Endothelial cell of umbilical vein (primary cell): ENCODE measurements around the gene P2RX3. TPM values are rescaled to one million over a fixed set of nuclear protein-coding genes. Genes with fewer than 3 reads are reported as not detected.

Experiments
- BruUV-seq: library from RNA; stranded (reverse); fragments of 400-500 nt; replicated peaks from 2 replicates; lab custom pipeline; 2021; lab: Mats Ljungman, UMichigan
- CTCF ChIA-PET: fragments of 300-600, 350-600 bp; sonication (Branson Sonifier 250); formaldehyde crosslinking; loops from one replicate; lab custom pipeline; 2021; ENCODE audit warnings: antibody characterized with exemption, inconsistent platforms; lab: Charles Lee
- POLR2A ChIA-PET: fragments of 300-600, 350-600 bp; sonication (Branson Sonifier 250); formaldehyde crosslinking; loops from one replicate; lab custom pipeline; 2021; ENCODE audit warnings: antibody characterized with exemption, inconsistent platforms; lab: Charles Lee
- DNase-seq: peaks from one replicate; pipeline ENCODE4 v3.0.0-alpha.2; 2011; ENCODE audit warnings: low read depth, low spot score
- FAIRE-seq: peaks from 2 replicates; lab custom pipeline; 2011; peaks lifted over from hg19 to GRCh38; lab: Jason Lieb, UNC
- H2AFZ ChIP-seq: 2 replicates; pipeline ENCODE4 v1.6.0; 2012; ENCODE audit warnings: low read depth, low read length, control low read depth, inconsistent platforms
- H3K27ac ChIP-seq: 2 replicates; pipeline ENCODE4 v1.5.1; 2011; ENCODE audit warnings: low read depth, mild to moderate bottlenecking, control low read depth, low read length, moderate library complexity; ENCODE audit not compliant: insufficient read depth
- H3K27me3 ChIP-seq, 2 experiments: 2 replicates each; pipeline versions ENCODE4 v1.6.0 to v1.6.1; 2011; ENCODE audit warnings: low read length in 2 of 2, mixed read lengths in 1 of 2; ENCODE audit not compliant: control insufficient read depth in 2 of 2, insufficient read depth in 2 of 2
- H3K36me3 ChIP-seq, 2 experiments: 2 replicates in 1 of 2; 3 replicates in 1 of 2; pipeline ENCODE4 v1.5.1; 2011; ENCODE audit warnings: low read length in 2 of 2, mild to moderate bottlenecking in 1 of 2, moderate library complexity in 1 of 2; ENCODE audit not compliant: control insufficient read depth in 2 of 2, insufficient read depth in 2 of 2; ENCODE audit errors: extremely low read depth in 1 of 2
- H3K4me1 ChIP-seq: 3 replicates; pipeline ENCODE4 v1.5.1; 2011; ENCODE audit warnings: mild to moderate bottlenecking, low read length; ENCODE audit not compliant: control insufficient read depth, insufficient read depth; ENCODE audit errors: extremely low read depth
- H3K4me2 ChIP-seq: 2 replicates; pipeline ENCODE4 v1.6.1; 2011; ENCODE audit warnings: low read length, control low read depth, mixed read lengths; ENCODE audit not compliant: insufficient read depth
- H3K4me3 ChIP-seq, 3 experiments: fragments of 200-600 bp in 1 of 3; sonication (generic), shearing (Covaris generic) in 1 of 3; replicated peaks in 1 of 3; 2 replicates each; pipeline ENCODE4 v1.5.1; 2011 to 2016; ENCODE audit warnings: control low read depth in 3 of 3, low read length in 3 of 3, mild to moderate bottlenecking in 2 of 3, inconsistent platforms in 1 of 3, low read depth in 1 of 3, moderate library complexity in 1 of 3; ENCODE audit not compliant: insufficient read depth in 1 of 3
- H3K79me2 ChIP-seq: 2 replicates; pipeline ENCODE4 v1.6.0; 2012; ENCODE audit warnings: low read length, inconsistent platforms; ENCODE audit not compliant: control insufficient read depth, insufficient read depth
- H3K9ac ChIP-seq: replicated peaks from 2 replicates; pipeline ENCODE3; 2011; ENCODE audit warnings: low read length, control low read depth; ENCODE audit not compliant: insufficient read depth; ENCODE audit errors: extremely low read depth
- H3K9me1 ChIP-seq: replicated peaks from 3 replicates; pipeline ENCODE4 v1.6.0; 2011; ENCODE audit warnings: mild to moderate bottlenecking, low read length; ENCODE audit not compliant: control insufficient read depth, insufficient read depth; ENCODE audit errors: extremely low read depth
- H3K9me3 ChIP-seq: replicated peaks from 2 replicates; pipeline ENCODE4 v1.5.1; 2012; ENCODE audit warnings: low read length, inconsistent platforms; ENCODE audit not compliant: control insufficient read depth, insufficient read depth
- H4K20me1 ChIP-seq: replicated peaks from 2 replicates; pipeline ENCODE3; 2011; ENCODE audit warnings: mild to moderate bottlenecking, low read length; ENCODE audit not compliant: control insufficient read depth, insufficient read depth; ENCODE audit errors: extremely low read depth
- CTCF ChIP-seq, 2 donors: IDR thresholded peaks; 1 replicate in 1 of 2; 2 replicates in 1 of 2; pipeline ENCODE4 v1.5.1; 2011; ENCODE audit warnings: low read length in 2 of 2, mild to moderate bottlenecking in 2 of 2, moderate library complexity in 2 of 2, control low read depth in 1 of 2, inconsistent platforms in 1 of 2, low read depth in 1 of 2; ENCODE audit not compliant: insufficient read depth in 1 of 2; ENCODE audit errors: extremely low read depth in 1 of 2
- EZH2 ChIP-seq: IDR thresholded peaks from 2 replicates; pipeline ENCODE4 v1.6.1; 2012; ENCODE audit warnings: borderline replicate concordance, low read depth, mild to moderate bottlenecking, moderate library complexity, low read length, inconsistent platforms; ENCODE audit not compliant: severe bottlenecking
- FOS ChIP-seq: IDR thresholded peaks from 2 replicates; pipeline ENCODE4 v1.6.1; 2011; ENCODE audit warnings: mild to moderate bottlenecking, low read length, moderate library complexity, borderline replicate concordance; ENCODE audit not compliant: insufficient read depth
- GATA2 ChIP-seq: IDR thresholded peaks from 2 replicates; pipeline ENCODE4 v1.7.0; 2011; ENCODE audit warnings: low read depth, mild to moderate bottlenecking, moderate library complexity, mixed read lengths, low read length; ENCODE audit not compliant: insufficient read length, insufficient read depth
- JUN ChIP-seq: IDR thresholded peaks from 2 replicates; pipeline ENCODE4 v1.6.1; 2011; ENCODE audit warnings: borderline replicate concordance, low read depth; ENCODE audit not compliant: insufficient read length, insufficient read depth
- MAX ChIP-seq: IDR thresholded peaks from 2 replicates; pipeline ENCODE4 v1.6.1; 2011; ENCODE audit not compliant: insufficient read depth, insufficient read length
- MYC ChIP-seq: IDR thresholded peaks from one replicate; pipeline ENCODE4 v1.6.1; 2011; ENCODE audit warnings: mild to moderate bottlenecking, low read depth, low read length
- POLR2A ChIP-seq: IDR thresholded peaks from 2 replicates; pipeline ENCODE4 v1.6.1; 2012; ENCODE audit warnings: low read depth, mild to moderate bottlenecking, control low read depth, low read length
- POLR2AphosphoS5 ChIP-seq: IDR thresholded peaks from 2 replicates; pipeline ENCODE4 v1.6.1; 2012; ENCODE audit warnings: low read depth, mild to moderate bottlenecking, control low read depth, low read length, moderate library complexity; ENCODE audit not compliant: insufficient read depth
- dilution Hi-C: fragments of 300-500 bp; cut with MboI; formaldehyde crosslinking; loops from one replicate; pipeline ENCODE4 v1.15.0; 2019; ENCODE audit warnings: low sequenced_read_pairs; ENCODE audit not compliant: extremely low pct_ligation_motif_present
- intact Hi-C: fragments of 100-400 bp; cut with micrococcal nuclease; formaldehyde crosslinking; loops from one replicate; pipeline ENCODE4 v1.10.0; 2022
- polyA plus RNA-seq, 4 experiments: library from polyadenylated mRNA; depleted of rRNA in 3 of 4; stranded (reverse) in 3 of 4; unstranded in 1 of 4; fragments of >200 nt; gene quantifications; 2 replicates each; pipeline versions ENCODE4 v1.2.1 to v1.2.3, GENCODE V29; 2011 to 2012; ENCODE audit warnings: missing spikeins in 1 of 4
- total RNA-seq: library from RNA; stranded (reverse); gene quantifications from 2 replicates; pipeline ENCODE4 v1.2.3, GENCODE V29; 2021

The P2RX3 gene
- total and polyA plus RNA-seq, 2 donors (not counting 3 experiments of a cell fraction or from before 2014, with no cell fraction given): not detected

DNA sequence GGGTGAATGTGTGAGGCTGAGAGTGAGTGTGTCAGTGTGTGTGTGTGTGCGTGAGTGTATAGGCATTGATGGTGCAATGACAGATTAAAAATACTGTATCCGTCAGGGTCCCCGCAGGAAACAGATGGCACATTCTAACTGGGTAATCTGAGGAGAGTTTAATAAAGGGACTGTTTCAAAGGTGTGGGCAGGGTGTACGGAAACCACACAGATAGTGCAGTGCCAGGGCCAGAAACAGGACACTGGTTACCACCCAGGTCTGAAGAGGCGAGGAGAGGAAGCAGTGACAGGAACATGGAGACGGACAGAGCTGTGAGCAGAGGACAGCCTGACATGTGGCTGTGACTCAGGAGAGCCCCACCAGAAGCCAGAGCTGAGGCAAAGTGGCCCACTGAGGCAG lies 16.5 kb downstream of the P2RX3 start:
- ChIA-PET POLR2A (no interaction called here), CTCF (no interaction called here)
- Histone ChIP-seq H2AFZ (no peak overlapping the region), H3K79me2 (no peaks in the 10 kb centered on the region), H3K27ac (no peak overlapping the region), H4K20me1 (no peaks in the 10 kb centered on the region), H3K4me2 (no peak overlapping the region), H3K4me3 (no peak overlapping the region), H3K27me3 (peaks cover 0 to 3% of the 10 kb centered on the region in 2 experiments), H3K9me1 (no peaks in the 10 kb centered on the region), H3K4me1 (no peaks in the 10 kb centered on the region), H3K36me3 (no peaks in the 10 kb centered on the region), H3K9me3 (no peaks in the 10 kb centered on the region), H3K9ac (no peak overlapping the region)
- intact Hi-C loops: no loop called here
- no peak for TF ChIP-seq GATA2
- no peak for TF ChIP-seq CTCF (IDR thresholded peaks at IDR 0.05; ENCODE audit: extremely low read depth in 1 of 2, insufficient read depth in 1 of 2, low read depth in 1 of 2, low read length in 2 of 2)
- no peak for TF ChIP-seq JUN
- TF ChIP-seq MAX: no peak
- no peak for TF ChIP-seq FOS
- TF ChIP-seq POLR2AphosphoS5: no peak
- no peak for TF ChIP-seq POLR2A
- no peak for TF ChIP-seq EZH2
- TF ChIP-seq MYC: no peak
- dilution Hi-C loops: no loop called here
- BruUV-seq: no TSS peak
- FAIRE-seq (no peak), DNase-seq (no peak)
